HepG2 (cell line): ENCODE measurements around the gene IFT22. TPM values are rescaled to one million over a fixed set of nuclear protein-coding genes. Genes with fewer than 3 reads are reported as not detected.
"Not testable (repeated sequence)": the region's sequence is repeated elsewhere in the genome, so short reads cannot be mapped to it uniquely, and the experiment has no call there.

ENCODE experiments used
- ATAC-seq: fragments of 200-7000 bp; cut with Tn5 transposase; 3 replicates; pipeline ENCODE4 v1.9.1; 2020; ENCODE audit warnings: mild to moderate bottlenecking, moderate library complexity
- BruUV-seq: library from RNA; stranded (reverse); fragments of 400-500 nt; replicated peaks from 2 replicates; lab custom pipeline; 2021; lab: Mats Ljungman, UMichigan
- CTCF ChIA-PET: fragments of 300-600 bp; formaldehyde crosslinking; extraction: SDS; loops from one replicate; lab custom pipeline; 2021; ENCODE audit warnings: low total read pairs, inconsistent platforms, low intra/inter-chr PET ratio; lab: Yijun Ruan, JAX
- POLR2A ChIA-PET: fragments of 350-600 bp; sonication (Branson Sonifier 250); formaldehyde crosslinking; loops from one replicate; lab custom pipeline; 2020; ENCODE audit warnings: antibody characterized with exemption, inconsistent platforms; lab: Yijun Ruan, JAX
- DNase-seq: peaks from one replicate; pipeline ENCODE4 v3.0.0-alpha.2; 2015; ENCODE audit warnings: low spot score
- FAIRE-seq: peaks from 3 replicates; lab custom pipeline; 2011; peaks lifted over from hg19 to GRCh38; lab: Jason Lieb, UNC
- H2AFZ ChIP-seq: one replicate; pipeline ENCODE4 v1.6.1; 2011; ENCODE audit warnings: low read length, inconsistent platforms
- H3K27ac ChIP-seq: fragments of 300-600 bp; 3 replicates; pipeline ENCODE4 v1.8.0; 2011; ENCODE audit warnings: mixed run types, mild to moderate bottlenecking, mixed read lengths, low read length, inconsistent platforms; ENCODE audit not compliant: insufficient read depth; ENCODE audit errors: extremely low read length
- H3K27me3 ChIP-seq, 2 experiments: fragments of 200-600 bp in 1 of 2; 2 replicates in 1 of 2; 3 replicates in 1 of 2; pipeline versions ENCODE4 v1.6.0 to v1.8.0; 2011; ENCODE audit warnings: low read length in 2 of 2, mild to moderate bottlenecking in 2 of 2, moderate library complexity in 2 of 2, inconsistent platforms in 1 of 2; ENCODE audit not compliant: insufficient read depth in 2 of 2, control insufficient read depth in 1 of 2
- H3K36me3 ChIP-seq, 2 experiments: fragments of 200-600 bp in 1 of 2; replicated peaks in 1 of 2; 2 replicates in 1 of 2; 3 replicates in 1 of 2; pipeline versions ENCODE4 v1.5.1 to v1.8.0; 2011; ENCODE audit warnings: low read length in 2 of 2, inconsistent platforms in 1 of 2; ENCODE audit not compliant: insufficient read depth in 2 of 2, control insufficient read depth in 1 of 2
- H3K4me1 ChIP-seq: 2 replicates; pipeline ENCODE4 v1.5.1; 2012; ENCODE audit warnings: low read length, inconsistent platforms; ENCODE audit not compliant: insufficient read depth
- H3K4me2 ChIP-seq: 2 replicates; pipeline ENCODE4 v1.6.0; 2011; ENCODE audit warnings: low read depth, low read length, inconsistent platforms
- H3K4me3 ChIP-seq, 3 experiments: fragments of 200-600 bp in 1 of 3; sonication (generic), shearing (Covaris generic) in 1 of 3; replicated peaks in 1 of 3; 2 replicates each; pipeline ENCODE4 v1.5.1; 2011 to 2016; ENCODE audit warnings: low read length in 3 of 3, inconsistent platforms in 2 of 3, low read depth in 2 of 3, mild to moderate bottlenecking in 2 of 3, control low read depth in 1 of 3, mixed read lengths in 1 of 3; ENCODE audit not compliant: insufficient read depth in 1 of 3
- H3K79me2 ChIP-seq: one replicate; pipeline ENCODE4 v1.6.1; 2011; ENCODE audit warnings: low read length, inconsistent platforms; ENCODE audit not compliant: insufficient read depth
- H3K9ac ChIP-seq: 2 replicates; pipeline ENCODE4 v1.6.0; 2011; ENCODE audit warnings: mild to moderate bottlenecking, low read depth, low read length, inconsistent platforms; ENCODE audit not compliant: insufficient read depth
- H3K9me3 ChIP-seq: 2 replicates; pipeline ENCODE4 v1.5.1; 2012; ENCODE audit warnings: mild to moderate bottlenecking, low read length
- H4K20me1 ChIP-seq: 2 replicates; pipeline ENCODE4 v1.6.0; 2011; ENCODE audit warnings: inconsistent platforms, mild to moderate bottlenecking, low read length, moderate library complexity; ENCODE audit not compliant: insufficient read depth
- DRAP1 ChIP-seq: IDR thresholded peaks from 2 replicates; pipeline ENCODE4 v1.6.1; 2016; ENCODE audit warnings: missing genetic modification reagents, missing compliant biosample characterization
- ETV5 ChIP-seq: IDR thresholded peaks from 2 replicates; pipeline ENCODE4 v1.6.1; 2018; ENCODE audit warnings: missing biosample characterization, missing genetic modification reagents, inconsistent platforms, borderline replicate concordance
- PAXIP1 ChIP-seq: sonication (generic); formaldehyde crosslinking; conservative IDR thresholded peaks from 2 replicates; pipeline ENCODE4 v1.4.0; 2020; ENCODE audit warnings: mild to moderate bottlenecking, missing genetic modification reagents, moderate library complexity
- SAP130 ChIP-seq: IDR thresholded peaks from 2 replicates; pipeline ENCODE4 v1.6.1; 2016; ENCODE audit warnings: low read depth
- WGBS: methylation state at CpG from one replicate; pipeline ENCODE4 v1.1.6; 2017; ENCODE audit warnings: low lambda C conversion rate; 5-methylcytosine and 5-hydroxymethylcytosine counted together
- in situ Hi-C: cut with HindIII; loops from 2 replicates; pipeline ENCODE4 v1.10.0; 2017; ENCODE audit warnings: low pct_unique_long_range_greater_than_20kb; ENCODE audit not compliant: extremely low pct_ligation_motif_present
- intact Hi-C: fragments of 100-400 bp; cut with micrococcal nuclease; formaldehyde crosslinking; loops from one replicate; pipeline ENCODE4 v1.10.0; 2022; ENCODE audit not compliant: unreplicated experiment
- polyA plus RNA-seq, 8 experiments: library from polyadenylated mRNA; depleted of rRNA in 3 of 8; stranded (reverse) in 7 of 8; unstranded in 1 of 8; fragments of >200 nt; fragmentation: Illumina TruSeq in 4 of 8; extraction: Trizol in 4 of 8; gene quantifications; 2 replicates each; pipeline versions ENCODE4 v1.2.1 to v1.2.3, GENCODE V29; 2011 to 2016; ENCODE audit warnings: low read depth in 4 of 8, missing spikeins in 1 of 8, mixed read lengths in 1 of 8; ENCODE audit not compliant: insufficient read depth in 1 of 8
- total RNA-seq, 5 experiments: library from RNA; depleted of rRNA; stranded (reverse); fragments of >200 nt; fragmentation: Illumina TruSeq; extraction: Trizol; gene quantifications; 2 replicates each; pipeline ENCODE4 v1.2.3, GENCODE V29; 2016; ENCODE audit warnings: low read depth in 1 of 5

Gene IFT22
- total and polyA plus RNA-seq, 2 of the 13 experiments (the other 11 are each of a cell fraction or from before 2014, with no cell fraction given), result 8.9 to 14.5 TPM

DNA sequence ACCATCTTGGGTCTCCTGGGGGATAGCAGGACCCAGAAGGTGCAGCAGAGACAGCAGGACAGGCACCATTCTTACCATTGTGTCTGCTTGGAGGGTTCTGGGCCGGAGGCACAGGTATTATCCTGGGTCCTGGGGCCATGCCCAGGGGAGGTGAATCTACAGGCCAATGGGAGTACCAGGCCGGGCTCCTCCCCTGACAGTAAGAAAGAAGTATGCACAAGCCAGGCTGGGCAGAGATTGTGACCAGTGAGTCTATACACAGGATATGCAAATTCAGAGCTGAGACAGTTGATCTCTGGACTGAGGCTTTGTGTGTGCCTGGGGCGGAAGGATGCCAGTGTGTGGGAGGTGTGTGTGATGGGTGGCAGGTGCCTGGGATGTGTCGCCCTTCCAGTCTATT is 31.9 kb downstream of the IFT22 start:
- ATAC-seq (peak; percentile 96), DNase-seq (peak; percentile 80), FAIRE-seq (peak; percentile 88)
- H3K4me1 ChIP-seq, result peaks cover 17% of the 10 kb centered on the region
- WGBS, result 0% methylated on average over 3 of the region's 4 CpGs
- H3K9ac ChIP-seq, CTCF ChIA-PET, H4K20me1 ChIP-seq, H3K9me3 ChIP-seq, H2AFZ ChIP-seq, intact Hi-C loops, H3K79me2 ChIP-seq, BruUV-seq, H3K36me3 ChIP-seq, H3K27ac ChIP-seq: not testable (repeated sequence)
- POLR2A ChIA-PET, result interaction anchor here (0.7 to 2.1 kb wide), 5 partner anchors 18 to 1309 kb away, joined by 3 to 16 read pairs (median 4); partner anchors contain the start of gene IFT22
- H3K27me3 ChIP-seq, result peaks cover 0 to 34% of the 10 kb centered on the region in 2 experiments; a peak in 2 of 5 replicates
- TF ChIP-seq ETV5 (peak; percentile 27; the same call in 1 of the 2 replicates), SAP130 (CRISPR knock-in tag) (peak; percentile 56), DRAP1 (CRISPR knock-in tag) (0 out of 2 replicates have a peak, but pooled peaks have one; percentile 29), PAXIP1 (CRISPR knock-in tag) (peak; percentile 60; the same call in 1 of the 2 replicates)
- peak overlapping the region; percentile 71 for H3K4me2 ChIP-seq
- peak overlapping the region in 2 of 3 experiments; percentile 37 to 46; a peak in 3 of 6 replicates for H3K4me3 ChIP-seq
- in situ Hi-C loops, result loop anchor here (5.0 to 25.0 kb wide), 3 partner anchors 147 to 1307 kb away; partner anchors contain the start of genes ACHE, SRRT and UFSP1
